ENCODE measurements around the gene GNPTAB.

GRCh38 chr12:101789171-101789570 lies 41.6 kb downstream of the GNPTAB start:
- TF ChIP-seq CTCF (IDR thresholded peaks at IDR 0.05; ENCODE audit: borderline replicate concordance, extremely low read depth, low read length, poor library complexity, severe bottlenecking) (no peak), EZH2 (IDR thresholded peaks at IDR 0.05; ENCODE audit: borderline replicate concordance, low read depth, low read length, severe bottlenecking) (no peak)
